K562 (cell line): Measurements from ENCODE around the gene CD4. TPM values are rescaled to one million over a fixed set of nuclear protein-coding genes. Genes with fewer than 3 reads are reported as not detected.

Experiments used
- BHLHE40 ChIP-seq: IDR thresholded peaks from 2 replicates; pipeline ENCODE4 v1.6.1; 2011; ENCODE audit warnings: low read length, improper control_type of control experiment
- CCAR2 ChIP-seq: fragments of 200-400 bp; formaldehyde crosslinking; IDR thresholded peaks from 2 replicates; pipeline ENCODE4 v1.6.1; 2017; ENCODE audit warnings: mild to moderate bottlenecking, low read depth, low read length
- CEBPG ChIP-seq, 3 experiments: fragments of 200-800 bp in 1 of 3; sonication (Bioruptor generic) in 1 of 3; sonication (generic) in 1 of 3; formaldehyde crosslinking in 1 of 3; IDR thresholded peaks in 2 of 3; conservative IDR thresholded peaks in 1 of 3; 2 replicates each; pipeline versions ENCODE4 v1.6.1 to v1.8.0; 2016 to 2022; ENCODE audit warnings: missing compliant biosample characterization in 2 of 3, missing genetic modification characterization in 2 of 3, mild to moderate bottlenecking in 1 of 3, missing genetic modification reagents in 1 of 3
- EGR1 ChIP-seq: fragments of 450-650 bp; conservative IDR thresholded peaks from 2 replicates; pipeline ENCODE4 v1.6.1; 2017; ENCODE audit warnings: mild to moderate bottlenecking
- FUS ChIP-seq: fragments of 200-400 bp; formaldehyde crosslinking; optimal IDR thresholded peaks from 2 replicates; pipeline ENCODE3; 2017; ENCODE audit warnings: low read depth, low read length
- IFI16 ChIP-seq: fragments of 250-450 bp; sonication (Bioruptor Pico); IDR thresholded peaks from 2 replicates; pipeline ENCODE4 v2.1.2; 2022; ENCODE audit warnings: mild to moderate bottlenecking, inconsistent platforms
- IRF1 ChIP-seq: sonication (generic); formaldehyde crosslinking; IDR thresholded peaks from 2 replicates; pipeline ENCODE4 v1.8.0; 2022; ENCODE audit warnings: missing genetic modification reagents, mild to moderate bottlenecking, borderline replicate concordance
- KLF10 ChIP-seq: fragments of 250-450 bp; sonication (Bioruptor Pico); IDR thresholded peaks from 2 replicates; pipeline ENCODE4 v1.6.1; 2021; ENCODE audit warnings: matching md5 sums
- RNF2 ChIP-seq: sonication (generic); IDR thresholded peaks from 2 replicates; pipeline ENCODE4 v1.6.1; 2016
- ZFP30 ChIP-seq: fragments of 250-450 bp; sonication (Bioruptor Pico); IDR thresholded peaks from 2 replicates; pipeline ENCODE4 v1.8.0; 2022; ENCODE audit warnings: moderate library complexity, mild to moderate bottlenecking, inconsistent platforms, borderline replicate concordance
- ZNF146 ChIP-seq: IDR thresholded peaks from one replicate; pipeline ENCODE4 v1.6.1; 2018; ENCODE audit warnings: missing compliant biosample characterization; ENCODE audit not compliant: unreplicated experiment
- ZNF444 ChIP-seq: fragments of 250-450 bp; sonication (Bioruptor Pico); IDR thresholded peaks from 2 replicates; pipeline ENCODE4 v1.4.0; 2020; ENCODE audit warnings: mild to moderate bottlenecking, moderate library complexity
- ZNF586 ChIP-seq: fragments of 450-650 bp; formaldehyde crosslinking; conservative IDR thresholded peaks from 2 replicates; pipeline ENCODE4 v1.4.0; 2020; ENCODE audit warnings: mild to moderate bottlenecking, moderate library complexity
- polyA plus RNA-seq, 8 experiments: library from polyadenylated mRNA; depleted of rRNA in 4 of 8; stranded (reverse) in 5 of 8; unstranded in 3 of 8; fragments of >200 nt; fragmentation: Nextera tagmentation in 2 of 8; fragmentation: Illumina TruSeq in 1 of 8; extraction: Ambion mirVana in 2 of 8; extraction: Trizol in 1 of 8; gene quantifications; 2 replicates each; pipeline versions ENCODE4 v1.2.1 to v1.2.3, GENCODE V29; 2011 to 2014; ENCODE audit warnings: inconsistent platforms in 1 of 8, missing spikeins in 1 of 8
- total RNA-seq, 7 experiments: library from RNA; depleted of rRNA in 6 of 7; stranded (reverse); fragments of >200 nt in 6 of 7; fragmentation: Illumina TruSeq in 2 of 7; extraction: Trizol in 2 of 7; gene quantifications; 2 replicates each; pipeline versions ENCODE4 v1.2.1 to v1.2.3, GENCODE V29; 2011 to 2021; ENCODE audit warnings: low replicate concordance in 1 of 7
- TF ChIP-seq, protein P1 (sequence below), 2 experiments: IDR thresholded peaks; 2 replicates each; pipeline ENCODE4 v1.6.1; 2012; ENCODE audit warnings: improper control_type of control experiment in 2 of 2, low read depth in 2 of 2, low read length in 2 of 2, borderline replicate concordance in 1 of 2
- TF ChIP-seq, protein P2 (sequence below): fragments of 250-450 bp; sonication (Bioruptor Pico); IDR thresholded peaks from 2 replicates; pipeline ENCODE4 v1.8.0; 2022; ENCODE audit warnings: inconsistent platforms, mild to moderate bottlenecking, moderate library complexity, borderline replicate concordance
- TF ChIP-seq, protein P3 (sequence below), 2 experiments: fragments of 450-650 bp; IDR thresholded peaks; 2 replicates each; pipeline ENCODE4 v1.6.1; 2018; ENCODE audit warnings: mild to moderate bottlenecking in 2 of 2, low read depth in 1 of 2; ENCODE audit not compliant: partially characterized antibody in 2 of 2

The CD4 gene
- total and polyA plus RNA-seq, 9 of the 15 experiments (the other 6 are each of a cell fraction or from before 2014, with no cell fraction given) = 0.06 to 0.27 (median 0.09) TPM; not detected in 5

DNA sequence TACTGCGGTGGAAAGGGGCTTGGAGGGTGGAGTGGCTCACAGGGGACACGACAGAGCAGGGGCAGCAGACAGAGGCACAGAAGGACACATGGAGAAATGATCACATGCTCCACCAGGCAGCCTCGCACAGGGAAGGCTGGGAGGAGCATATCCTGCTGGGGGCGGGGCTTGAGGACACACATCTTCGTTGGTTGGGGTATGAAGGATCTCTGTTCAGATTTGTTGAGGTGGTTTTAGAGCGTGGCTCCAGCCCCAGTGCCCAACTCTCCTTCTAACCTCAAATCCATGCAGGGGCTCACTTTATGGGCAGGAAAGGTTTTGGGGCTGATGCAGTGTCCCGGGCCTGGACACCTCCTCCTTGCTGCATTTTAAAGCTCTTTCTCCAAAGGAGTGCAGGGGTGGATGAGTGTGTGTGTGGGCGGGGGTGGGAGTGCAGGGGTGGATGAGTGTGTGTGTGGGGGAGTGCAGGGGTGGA lies 38.1 kb downstream of the CD4 start (continued):
- TF ChIP-seq ZFP30 (CRISPR knock-in tag) = no peak
- no peak for TF ChIP-seq BHLHE40
- no peak for TF ChIP-seq KLF10
- TF ChIP-seq, protein P1, sequence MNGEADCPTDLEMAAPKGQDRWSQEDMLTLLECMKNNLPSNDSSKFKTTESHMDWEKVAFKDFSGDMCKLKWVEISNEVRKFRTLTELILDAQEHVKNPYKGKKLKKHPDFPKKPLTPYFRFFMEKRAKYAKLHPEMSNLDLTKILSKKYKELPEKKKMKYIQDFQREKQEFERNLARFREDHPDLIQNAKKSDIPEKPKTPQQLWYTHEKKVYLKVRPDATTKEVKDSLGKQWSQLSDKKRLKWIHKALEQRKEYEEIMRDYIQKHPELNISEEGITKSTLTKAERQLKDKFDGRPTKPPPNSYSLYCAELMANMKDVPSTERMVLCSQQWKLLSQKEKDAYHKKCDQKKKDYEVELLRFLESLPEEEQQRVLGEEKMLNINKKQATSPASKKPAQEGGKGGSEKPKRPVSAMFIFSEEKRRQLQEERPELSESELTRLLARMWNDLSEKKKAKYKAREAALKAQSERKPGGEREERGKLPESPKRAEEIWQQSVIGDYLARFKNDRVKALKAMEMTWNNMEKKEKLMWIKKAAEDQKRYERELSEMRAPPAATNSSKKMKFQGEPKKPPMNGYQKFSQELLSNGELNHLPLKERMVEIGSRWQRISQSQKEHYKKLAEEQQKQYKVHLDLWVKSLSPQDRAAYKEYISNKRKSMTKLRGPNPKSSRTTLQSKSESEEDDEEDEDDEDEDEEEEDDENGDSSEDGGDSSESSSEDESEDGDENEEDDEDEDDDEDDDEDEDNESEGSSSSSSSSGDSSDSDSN (IDR thresholded peaks at IDR 0.05; ENCODE audit: borderline replicate concordance in 1 of 2, low read depth in 2 of 2, low read length in 2 of 2) = no peak
- no peak for TF ChIP-seq FUS
- TF ChIP-seq IRF1 (CRISPR knock-in tag) = no peak
- TF ChIP-seq IFI16 (CRISPR knock-in tag) = no peak
- no peak for TF ChIP-seq ZNF444 (CRISPR knock-in tag)
- TF ChIP-seq, protein P2, sequence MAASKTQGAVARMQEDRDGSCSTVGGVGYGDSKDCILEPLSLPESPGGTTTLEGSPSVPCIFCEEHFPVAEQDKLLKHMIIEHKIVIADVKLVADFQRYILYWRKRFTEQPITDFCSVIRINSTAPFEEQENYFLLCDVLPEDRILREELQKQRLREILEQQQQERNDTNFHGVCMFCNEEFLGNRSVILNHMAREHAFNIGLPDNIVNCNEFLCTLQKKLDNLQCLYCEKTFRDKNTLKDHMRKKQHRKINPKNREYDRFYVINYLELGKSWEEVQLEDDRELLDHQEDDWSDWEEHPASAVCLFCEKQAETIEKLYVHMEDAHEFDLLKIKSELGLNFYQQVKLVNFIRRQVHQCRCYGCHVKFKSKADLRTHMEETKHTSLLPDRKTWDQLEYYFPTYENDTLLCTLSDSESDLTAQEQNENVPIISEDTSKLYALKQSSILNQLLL = no peak
- peak; percentile 89 for TF ChIP-seq EGR1
- TF ChIP-seq CEBPG (CRISPR knock-in tag; IDR thresholded peaks at IDR 0.05) = no peak
- no peak for TF ChIP-seq CEBPG (tag; conservative IDR thresholded peaks at IDR 0.05 in 1 of 2, IDR thresholded peaks at IDR 0.05 in 1 of 2)
- TF ChIP-seq, protein P3, sequence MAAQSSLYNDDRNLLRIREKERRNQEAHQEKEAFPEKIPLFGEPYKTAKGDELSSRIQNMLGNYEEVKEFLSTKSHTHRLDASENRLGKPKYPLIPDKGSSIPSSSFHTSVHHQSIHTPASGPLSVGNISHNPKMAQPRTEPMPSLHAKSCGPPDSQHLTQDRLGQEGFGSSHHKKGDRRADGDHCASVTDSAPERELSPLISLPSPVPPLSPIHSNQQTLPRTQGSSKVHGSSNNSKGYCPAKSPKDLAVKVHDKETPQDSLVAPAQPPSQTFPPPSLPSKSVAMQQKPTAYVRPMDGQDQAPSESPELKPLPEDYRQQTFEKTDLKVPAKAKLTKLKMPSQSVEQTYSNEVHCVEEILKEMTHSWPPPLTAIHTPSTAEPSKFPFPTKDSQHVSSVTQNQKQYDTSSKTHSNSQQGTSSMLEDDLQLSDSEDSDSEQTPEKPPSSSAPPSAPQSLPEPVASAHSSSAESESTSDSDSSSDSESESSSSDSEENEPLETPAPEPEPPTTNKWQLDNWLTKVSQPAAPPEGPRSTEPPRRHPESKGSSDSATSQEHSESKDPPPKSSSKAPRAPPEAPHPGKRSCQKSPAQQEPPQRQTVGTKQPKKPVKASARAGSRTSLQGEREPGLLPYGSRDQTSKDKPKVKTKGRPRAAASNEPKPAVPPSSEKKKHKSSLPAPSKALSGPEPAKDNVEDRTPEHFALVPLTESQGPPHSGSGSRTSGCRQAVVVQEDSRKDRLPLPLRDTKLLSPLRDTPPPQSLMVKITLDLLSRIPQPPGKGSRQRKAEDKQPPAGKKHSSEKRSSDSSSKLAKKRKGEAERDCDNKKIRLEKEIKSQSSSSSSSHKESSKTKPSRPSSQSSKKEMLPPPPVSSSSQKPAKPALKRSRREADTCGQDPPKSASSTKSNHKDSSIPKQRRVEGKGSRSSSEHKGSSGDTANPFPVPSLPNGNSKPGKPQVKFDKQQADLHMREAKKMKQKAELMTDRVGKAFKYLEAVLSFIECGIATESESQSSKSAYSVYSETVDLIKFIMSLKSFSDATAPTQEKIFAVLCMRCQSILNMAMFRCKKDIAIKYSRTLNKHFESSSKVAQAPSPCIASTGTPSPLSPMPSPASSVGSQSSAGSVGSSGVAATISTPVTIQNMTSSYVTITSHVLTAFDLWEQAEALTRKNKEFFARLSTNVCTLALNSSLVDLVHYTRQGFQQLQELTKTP (IDR thresholded peaks at IDR 0.05; ENCODE audit: low read depth in 1 of 2, partially characterized antibody in 2 of 2) = no peak
- no peak for TF ChIP-seq ZNF586 (CRISPR knock-in tag)
- TF ChIP-seq CCAR2 = no peak
- no peak for TF ChIP-seq RNF2
- TF ChIP-seq ZNF146 (CRISPR knock-in tag) = no peak
